ENCODE data around the gene WDR18. TPM values are rescaled to one million over a fixed set of nuclear protein-coding genes. Genes with fewer than 3 reads are reported as not detected.

The WDR18 gene
- total and polyA plus RNA-seq, 2 of the 8 experiments (the other 6 are each of a cell fraction or from before 2014, with no cell fraction given), result 87.7 to 177 TPM

DNA sequence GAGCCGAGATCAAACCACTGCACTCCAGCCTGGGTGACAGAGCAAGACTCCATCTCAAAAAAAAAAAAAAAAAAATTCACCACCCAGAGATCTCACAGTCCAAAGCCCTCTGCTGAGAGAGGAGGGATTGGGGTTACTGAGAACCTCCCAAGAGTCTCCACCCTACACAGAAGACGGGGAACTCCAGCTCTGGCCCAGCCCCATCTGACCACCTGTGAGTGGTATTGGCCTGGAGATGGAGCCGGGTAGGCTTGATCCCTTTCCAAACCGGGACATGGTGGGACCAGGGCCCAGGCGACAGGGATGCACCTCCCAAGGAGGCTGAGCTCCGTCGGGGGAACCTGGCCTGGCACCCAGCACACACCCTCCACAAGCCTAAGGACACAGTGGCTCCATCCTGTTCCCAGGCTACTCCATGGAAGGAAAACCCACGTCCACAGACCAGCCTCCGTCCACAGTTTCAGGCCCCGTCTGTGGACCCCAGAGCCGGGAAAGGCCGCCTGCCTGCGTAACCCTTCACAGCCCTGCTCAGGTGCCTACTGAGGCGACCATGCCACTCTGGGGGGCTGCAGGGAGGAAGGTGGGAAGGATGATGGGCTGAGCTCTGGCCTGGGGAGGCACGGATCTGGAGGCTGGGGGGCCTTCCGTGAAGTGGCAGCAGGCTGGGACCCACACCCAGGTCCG is 34.9 kb downstream of the WDR18 start:
- H2AFZ ChIP-seq (ENCODE audit: low read length), result no peak overlapping the region
- peaks cover 0 to 37% (median 25%) of the 10 kb centered on the region in 4 experiments; a peak in 5 of 7 replicates for H3K4me1 ChIP-seq (replicated peaks in 1 of 4; ENCODE audit: control insufficient read depth in 3 of 4, insufficient read depth in 4 of 4, low read length in 3 of 4)
- peaks cover 36 to 46% of the 10 kb centered on the region in 2 experiments for H4K20me1 ChIP-seq (replicated peaks in 1 of 2; ENCODE audit: control insufficient read depth in 1 of 2, insufficient read depth in 2 of 2, low read length in 2 of 2)
- no peak overlapping the region for H2BK15ac ChIP-seq (ENCODE audit: low read length)
- peak overlapping the region; percentile 60; the same call in 1 of the 2 replicates for H2BK5ac ChIP-seq (ENCODE audit: low read depth, low read length)
- no peak overlapping the region for H2AK5ac ChIP-seq (ENCODE audit: low read depth, low read length)
- no peak overlapping the region for H2BK120ac ChIP-seq (replicated peaks; ENCODE audit: low read depth, low read length)
- no peak overlapping the region for H3K18ac ChIP-seq (ENCODE audit: extremely low read depth, low read length)
- peaks cover 24% of the 10 kb centered on the region for H3K79me1 ChIP-seq (ENCODE audit: low read depth, low read length)
- TF ChIP-seq NANOG (IDR thresholded peaks at IDR 0.05; ENCODE audit: insufficient read depth, low read depth, low read length, poor library complexity, severe bottlenecking) (no peak), BCL11A (IDR thresholded peaks at IDR 0.05; ENCODE audit: low read depth in 2 of 2, low read length in 2 of 2) (no peak)
- no peak overlapping the region; a peak in 1 of 7 replicates for H3K9ac ChIP-seq (replicated peaks in 1 of 4; ENCODE audit: extremely low read depth in 1 of 4, low read depth in 3 of 4, low read length in 3 of 4)
- CTCF ChIA-PET (ENCODE audit: partially characterized antibody), result interaction anchor here (0.9 to 2.3 kb wide), 10 partner anchors 9 to 95 kb away, joined by 3 to 8 read pairs (median 4); no protein-coding TSS in a partner anchor
- peak overlapping the region; percentile 93 to 98; a peak in 3 of 4 replicates for H3K4me2 ChIP-seq (ENCODE audit: insufficient read depth in 1 of 2, low read depth in 2 of 2, low read length in 2 of 2)
- no peak overlapping the region for H3K27ac ChIP-seq (ENCODE audit: low read depth, low read length)
- FAIRE-seq, result no peak
- peak overlapping the region; percentile 80; the same call in 1 of the 2 replicates for H4K8ac ChIP-seq (ENCODE audit: extremely low read depth, insufficient read depth, low read length)
- no peak overlapping the region for H3K56ac ChIP-seq (replicated peaks; ENCODE audit: insufficient read length, low read depth, low read length)
- POLR2A ChIA-PET (ENCODE audit: partially characterized antibody), result interaction anchor here (0.6 to 6.4 kb wide), 13 partner anchors 10 to 202 kb away, joined by 3 to 125 read pairs (median 4); partner anchors contain the start of genes ABCA7 and CNN2
- peaks cover 9% of the 10 kb centered on the region for H3K23me2 ChIP-seq (ENCODE audit: low read depth, low read length)
- peaks cover 36 to 68% of the 10 kb centered on the region in 2 experiments for H3K79me2 ChIP-seq (ENCODE audit: control insufficient read depth in 1 of 2, insufficient read depth in 2 of 2, low read length in 2 of 2)
- no peak for DNase-seq (ENCODE audit: low read depth in 1 of 2, low spot score in 2 of 2)
- WGBS, 2 experiments (ENCODE audit: extremely low coverage in 1 of 2, insufficient coverage in 1 of 2, insufficient read length in 1 of 2, insufficient replicate concordance in 2 of 2, low coverage in 1 of 2, low lambda C conversion rate in 2 of 2, missing lambda C conversion rate in 1 of 2), result 88% methylated on average over 17 of the region's 17 CpGs; no CpG with 5 or more reads in 1 of the 2 experiments
- no peak overlapping the region for H2BK20ac ChIP-seq (ENCODE audit: low read length)
- H3K4ac ChIP-seq (replicated peaks; ENCODE audit: insufficient read length, low read depth, low read length), result no peak overlapping the region
- no peak overlapping the region for H2BK12ac ChIP-seq (ENCODE audit: low read depth, low read length)
- H4K5ac ChIP-seq (ENCODE audit: insufficient read length, low read depth, low read length), result no peak overlapping the region
- H3K4me3 ChIP-seq (ENCODE audit: extremely low read depth in 1 of 4, insufficient read depth in 2 of 4, low read depth in 3 of 4, low read length in 4 of 4), result peak overlapping the region in 2 of 4 experiments; percentile 10 to 96; a peak in 3 of 8 replicates
- peaks cover 0 to 3% (median 0%) of the 10 kb centered on the region in 4 experiments; a peak in 1 of 8 replicates for H3K36me3 ChIP-seq (ENCODE audit: control insufficient read depth in 2 of 4, insufficient read depth in 4 of 4, low read length in 3 of 4)
- H4K91ac ChIP-seq (replicated peaks; ENCODE audit: insufficient read length, low read length), result no peak overlapping the region
- no peaks in the 10 kb centered on the region for H3K27me3 ChIP-seq (replicated peaks in 1 of 4; ENCODE audit: control insufficient read depth in 3 of 4, extremely low read depth in 1 of 4, insufficient read depth in 3 of 4, low read length in 3 of 4)
- H3K14ac ChIP-seq (ENCODE audit: insufficient read length), result no peak overlapping the region
- H3K9me3 ChIP-seq (ENCODE audit: insufficient read depth in 2 of 2, low read depth in 1 of 2, low read length in 1 of 2), result no peaks in the 10 kb centered on the region
- H3K23ac ChIP-seq (ENCODE audit: insufficient read length), result no peak overlapping the region

Data from H1 (cell line).